ENCODE measurements around the gene ADCY4. TPM values are rescaled to one million over a fixed set of nuclear protein-coding genes. Genes with fewer than 3 reads are reported as not detected.
A peak's percentile ranks its signal among the peaks of the same experiment; 100 is the strongest.
"Not testable (repeated sequence)": the region's sequence is repeated elsewhere in the genome, so short reads cannot be mapped to it uniquely, and the experiment has no call there.

Gene ADCY4
- total and polyA plus RNA-seq, 5 donors, result 24.1 to 45.3 (median 33.4) TPM

- H3K9me3 ChIP-seq (ENCODE audit: control insufficient read depth, low read length); H3K4me3 ChIP-seq (ENCODE audit: low read length); H3K27me3 ChIP-seq (ENCODE audit: control insufficient read depth, insufficient read depth); intact Hi-C loops (cut with DNase I); ATAC-seq; DNase-seq; H3K4me1 ChIP-seq (ENCODE audit: control insufficient read depth, insufficient read depth, low read length); H3K27ac ChIP-seq (ENCODE audit: low read length): not testable (repeated sequence)
- 92% methylated on average over 3 of the region's 3 CpGs for WGBS
Measured at GRCh38 chr14:24354482-24354825, 19.6 kb upstream of the ADCY4 start.

- ATAC-seq, result no peak
- no peak overlapping the region for H3K4me3 ChIP-seq (ENCODE audit: low read length)
- DNase-seq, result no peak
- intact Hi-C loops (cut with DNase I), result no loop called here
- H3K4me1 ChIP-seq (ENCODE audit: control insufficient read depth, insufficient read depth, low read length), result no peaks in the 10 kb centered on the region
- no peaks in the 10 kb centered on the region for H3K9me3 ChIP-seq (ENCODE audit: control insufficient read depth, low read length)
- no peak overlapping the region for H3K27ac ChIP-seq (ENCODE audit: low read length)
- WGBS, result 75% methylated on average over 5 of the region's 5 CpGs
- H3K27me3 ChIP-seq (ENCODE audit: control insufficient read depth, insufficient read depth), result no peaks in the 10 kb centered on the region
Measured at GRCh38 chr14:24353559-24354481, 18.9 kb upstream of the ADCY4 start.

GRCh38 chr14:24351517-24351916 is 16.6 kb upstream of the ADCY4 start:
- 11% methylated on average over 4 of the region's 4 CpGs for whole genome bisulfite sequencing
- Histone ChIP-seq H3K27me3 (ENCODE audit: control insufficient read depth, insufficient read depth) (no peaks in the 10 kb centered on the region), H3K4me1 (ENCODE audit: control insufficient read depth, insufficient read depth, low read length) (no peaks in the 10 kb centered on the region), H3K9me3 (ENCODE audit: control insufficient read depth, low read length) (no peaks in the 10 kb centered on the region), H3K27ac (ENCODE audit: low read length) (no peak overlapping the region), H3K4me3 (ENCODE audit: low read length) (no peak overlapping the region)
- ATAC-seq (peak; percentile 58 to 72), DNase-seq (no peak)
- intact Hi-C loops (cut with DNase I), result no loop called here

GRCh38 chr14:24349742-24350141 is 14.9 kb upstream of the ADCY4 start:
- no peak overlapping the region for H3K4me3 ChIP-seq (ENCODE audit: low read length)
- intact Hi-C loops (cut with DNase I), result no loop called here
- WGBS, result 60% methylated on average over 5 of the region's 5 CpGs
- no peaks in the 10 kb centered on the region for H3K9me3 ChIP-seq (ENCODE audit: control insufficient read depth, low read length)
- no peak for DNase-seq
- no peaks in the 10 kb centered on the region for H3K27me3 ChIP-seq (ENCODE audit: control insufficient read depth, insufficient read depth)
- H3K4me1 ChIP-seq (ENCODE audit: control insufficient read depth, insufficient read depth, low read length), result no peaks in the 10 kb centered on the region
- ATAC-seq, result no peak
- H3K27ac ChIP-seq (ENCODE audit: low read length), result no peak overlapping the region

- WGBS, result 98% methylated on average over 2 of the region's 2 CpGs
Measured at GRCh38 chr14:24348186-24348585, 13.3 kb upstream of the ADCY4 start.

GRCh38 chr14:24347134-24347533 is 12.3 kb upstream of the ADCY4 start:
- intact Hi-C loops (cut with DNase I), result no loop called here
- ATAC-seq, result peak; percentile 27 to 81
- H3K4me1 ChIP-seq (ENCODE audit: control insufficient read depth, insufficient read depth, low read length), result no peaks in the 10 kb centered on the region
- H3K27me3 ChIP-seq (ENCODE audit: control insufficient read depth, insufficient read depth), result no peaks in the 10 kb centered on the region
- peak overlapping the region; percentile 43 for H3K27ac ChIP-seq (ENCODE audit: low read length)
- DNase-seq, result no peak
- H3K4me3 ChIP-seq (ENCODE audit: low read length), result no peak overlapping the region
- no peaks in the 10 kb centered on the region for H3K9me3 ChIP-seq (ENCODE audit: control insufficient read depth, low read length)
- 36% methylated on average over 1 of the region's 1 CpG for WGBS

More at GRCh38 chr14:24348186-24348585, 13.3 kb upstream of the ADCY4 start:
- Histone ChIP-seq H3K4me3 (ENCODE audit: low read length) (no peak overlapping the region), H3K27ac (ENCODE audit: low read length) (no peak overlapping the region), H3K27me3 (ENCODE audit: control insufficient read depth, insufficient read depth) (no peaks in the 10 kb centered on the region), H3K4me1 (ENCODE audit: control insufficient read depth, insufficient read depth, low read length) (no peaks in the 10 kb centered on the region), H3K9me3 (ENCODE audit: control insufficient read depth, low read length) (no peaks in the 10 kb centered on the region)
- ATAC-seq, result no peak
- DNase-seq, result no peak
- intact Hi-C loops (cut with DNase I), result no loop called here

- Histone ChIP-seq H3K4me1 (ENCODE audit: control insufficient read depth, insufficient read depth, low read length) (no peaks in the 10 kb centered on the region), H3K4me3 (ENCODE audit: low read length) (no peak overlapping the region), H3K27ac (ENCODE audit: low read length) (no peak overlapping the region), H3K9me3 (ENCODE audit: control insufficient read depth, low read length) (no peaks in the 10 kb centered on the region), H3K27me3 (ENCODE audit: control insufficient read depth, insufficient read depth) (no peaks in the 10 kb centered on the region)
- no peak for ATAC-seq
- 71% methylated on average over 7 of the region's 7 CpGs for WGBS
- no peak for DNase-seq
- intact Hi-C loops (cut with DNase I), result no loop called here
Measured at GRCh38 chr14:24343795-24344660, 9.2 kb upstream of the ADCY4 start.

- ATAC-seq (no peak), DNase-seq (no peak)
- Histone ChIP-seq H3K4me1 (ENCODE audit: control insufficient read depth, insufficient read depth, low read length) (peaks cover 2% of the 10 kb centered on the region), H3K27ac (ENCODE audit: low read length) (no peak overlapping the region), H3K9me3 (ENCODE audit: control insufficient read depth, low read length) (no peaks in the 10 kb centered on the region), H3K4me3 (ENCODE audit: low read length) (no peak overlapping the region), H3K27me3 (ENCODE audit: control insufficient read depth, insufficient read depth) (no peaks in the 10 kb centered on the region)
- WGBS, result 96% methylated on average over 4 of the region's 4 CpGs
- intact Hi-C loops (cut with DNase I), result no loop called here
Measured at GRCh38 chr14:24342889-24343288, 8.0 kb upstream of the ADCY4 start.

- Histone ChIP-seq H3K27ac (ENCODE audit: low read length) (no peak overlapping the region), H3K27me3 (ENCODE audit: control insufficient read depth, insufficient read depth) (no peaks in the 10 kb centered on the region), H3K9me3 (ENCODE audit: control insufficient read depth, low read length) (no peaks in the 10 kb centered on the region), H3K4me3 (ENCODE audit: low read length) (no peak overlapping the region), H3K4me1 (ENCODE audit: control insufficient read depth, insufficient read depth, low read length) (peaks cover 2% of the 10 kb centered on the region)
- intact Hi-C loops (cut with DNase I), result no loop called here
- WGBS, result 93% methylated on average over 1 of the region's 1 CpG
- ATAC-seq (no peak), DNase-seq (no peak)
Measured at GRCh38 chr14:24340606-24341005, 5.7 kb upstream of the ADCY4 start.

GRCh38 chr14:24339284-24340151 is 4.6 kb upstream of the ADCY4 start, which contains the start of gene RIPK3:
RIPK3 (minus strand) TSS chr14:24339991; CDS start chr14:24339826, 165 bp downstream.
- Histone ChIP-seq H3K4me1 (ENCODE audit: control insufficient read depth, insufficient read depth, low read length) (peaks cover 2% of the 10 kb centered on the region), H3K4me3 (ENCODE audit: low read length) (peak within 1 kb of the TSS; percentile 50), H3K27me3 (ENCODE audit: control insufficient read depth, insufficient read depth) (no peaks in the 10 kb centered on the region), H3K27ac (ENCODE audit: low read length) (peak within 1 kb of the TSS; percentile 2), H3K9me3 (ENCODE audit: control insufficient read depth, low read length) (no peaks in the 10 kb centered on the region)
- 11% methylated on average over 51 of the region's 51 CpGs for WGBS
- peak; percentile 71 to 85 (median 80) for DNase-seq
- ATAC-seq, result peak; percentile 59 to 67
- intact Hi-C loops (cut with DNase I), result no loop called here
